GM19351 (cell line): ENCODE data around the gene GPR52.

Experiments used
- ATAC-seq: cut with Tn5 transposase; IDR thresholded peaks from one replicate; pipeline ENCODE4 v1.9.1; 2021; ENCODE audit warnings: mild to moderate bottlenecking, moderate library complexity; ENCODE audit not compliant: unreplicated experiment

The GPR52 gene

DNA sequence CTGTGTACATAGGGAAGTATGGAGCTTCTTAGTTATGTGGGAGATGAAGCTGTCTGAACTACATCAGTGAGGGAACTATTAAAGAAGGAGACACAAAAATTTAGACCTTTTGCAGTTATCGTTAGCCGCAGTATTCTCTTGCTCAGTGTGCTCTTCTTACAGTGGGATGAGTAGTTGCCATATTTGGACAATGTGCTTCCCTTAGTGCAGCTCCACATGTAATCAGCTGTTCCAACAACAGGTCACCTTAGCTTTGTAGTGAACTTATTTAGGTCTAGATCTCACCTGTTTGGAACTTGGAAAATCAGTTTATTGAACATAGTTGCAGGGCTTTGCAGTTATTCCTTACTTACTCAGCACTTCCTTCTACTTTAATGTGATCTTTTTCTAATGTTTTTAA is 18.1 kb downstream of the GPR52 start:
- no peak for ATAC-seq

DNA sequence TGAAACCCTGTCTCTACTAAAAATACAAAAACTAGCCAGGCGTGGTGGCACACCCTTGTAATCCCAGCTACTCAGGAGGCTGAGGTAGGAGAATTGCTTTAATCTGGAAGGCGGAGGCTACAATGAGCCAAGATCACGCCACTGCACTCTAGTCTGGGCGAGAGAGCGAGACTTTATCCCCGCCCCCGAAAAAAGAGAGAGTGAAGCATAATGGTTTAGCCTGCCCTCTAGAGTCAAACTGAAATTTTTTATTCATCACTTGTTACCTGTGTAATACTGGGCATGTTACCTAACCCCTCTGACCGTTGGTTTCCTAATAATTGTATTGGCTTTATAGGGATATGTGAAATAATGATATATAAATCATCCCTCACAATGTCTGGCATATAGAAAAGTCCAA is 18.8 kb downstream of the GPR52 start:
- ATAC-seq: no peak

- no peak for ATAC-seq
Measured at GRCh38 chr1:174469052-174469451, 21.3 kb downstream of the GPR52 start.

DNA sequence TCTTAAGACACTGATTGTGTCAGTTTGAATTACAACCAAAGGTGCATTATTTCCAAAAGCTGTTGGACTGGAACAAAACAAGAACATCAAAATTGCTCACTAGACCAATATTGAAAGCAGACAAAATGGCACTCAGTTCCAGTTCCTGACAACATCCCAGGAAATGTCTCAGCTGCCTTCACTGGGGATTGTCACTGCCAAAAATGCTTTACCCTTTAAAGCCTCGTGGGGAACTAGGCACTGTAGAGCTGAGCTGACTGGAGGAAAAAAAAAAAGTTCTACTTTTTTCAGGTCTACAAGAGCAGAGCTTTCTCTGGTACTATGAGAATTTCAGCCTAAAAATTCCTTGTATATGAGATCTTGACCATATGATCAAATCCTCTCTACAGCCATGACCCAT is 21.9 kb downstream of the GPR52 start:
- no peak for ATAC-seq

DNA sequence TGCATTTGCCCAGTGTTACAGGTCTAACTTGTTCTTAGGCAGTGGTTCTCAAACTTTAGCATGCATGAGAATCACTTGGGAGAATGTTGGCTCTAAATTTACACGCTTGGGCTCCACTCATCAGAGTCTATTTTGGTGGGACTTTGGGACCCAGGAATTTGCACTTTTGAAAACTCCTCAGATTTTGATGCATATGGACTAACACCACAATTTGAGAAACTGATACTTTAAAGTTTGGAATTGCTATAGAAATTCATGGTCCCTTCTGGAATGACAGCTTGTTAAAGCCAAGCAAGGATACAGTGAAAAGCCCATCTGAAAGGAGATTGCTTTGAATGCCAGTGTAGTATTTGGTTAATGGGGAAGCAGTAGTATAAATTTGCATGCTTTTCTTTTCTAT is 31.5 kb downstream of the GPR52 start:
- ATAC-seq: no peak

DNA sequence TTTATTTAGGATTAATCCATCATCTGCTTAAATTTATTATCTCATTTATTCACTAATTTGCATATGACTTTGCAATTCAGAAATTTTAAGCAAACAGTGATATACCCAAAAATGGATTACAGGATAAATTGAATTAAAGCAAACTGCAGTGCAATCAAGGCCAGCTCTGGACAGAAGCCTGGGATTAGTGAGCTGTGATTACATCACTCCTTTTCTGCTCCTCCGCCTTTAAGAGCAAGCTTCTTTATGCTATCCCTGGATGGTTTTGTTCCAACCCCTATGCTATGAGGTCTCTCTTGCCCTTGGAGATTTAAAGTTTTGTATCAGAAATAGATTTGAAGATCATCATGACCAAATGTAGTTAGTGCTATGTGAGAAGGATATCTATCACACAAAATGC is 32.6 kb downstream of the GPR52 start:
- ATAC-seq: no peak

DNA sequence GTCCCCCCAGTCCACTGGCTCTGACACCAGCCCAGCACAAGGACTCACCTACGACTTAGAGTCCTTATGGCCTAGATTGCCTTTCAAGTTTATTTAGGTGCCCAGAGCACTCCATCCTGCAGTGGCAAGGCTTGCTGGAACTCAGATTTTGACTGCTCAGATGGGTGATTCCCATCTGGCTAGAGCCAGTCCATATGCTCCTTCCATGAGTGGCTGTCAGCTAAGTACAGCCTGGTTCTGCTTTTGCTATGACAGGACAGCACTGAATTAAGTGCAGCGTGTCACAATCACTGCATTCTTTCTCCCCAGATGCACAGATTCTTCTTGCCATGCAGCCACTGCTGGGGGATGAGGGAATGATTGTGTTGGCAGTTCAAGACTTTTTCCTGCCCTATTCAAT is 43.8 kb downstream of the GPR52 start:
- no peak for ATAC-seq

GRCh38 chr1:174497478-174497877 is 49.7 kb downstream of the GPR52 start:
- ATAC-seq: no peak
